SU-DHL-6 (cell line): ENCODE data around the gene HOXD4.

Experiments
- EZH2phosphoT487 ChIP-seq: fragments of 200-600 bp; sonication (generic), shearing (Covaris generic); conservative IDR thresholded peaks from 2 replicates; pipeline ENCODE4 v1.6.1; 2018; ENCODE audit warnings: mild to moderate bottlenecking, antibody characterized with exemption, low read length, moderate library complexity, mixed read lengths
- TF ChIP-seq, protein P1 (sequence below): fragments of 200-600 bp; sonication (generic); IDR thresholded peaks from one replicate; pipeline ENCODE4 v1.5.1; 2017; ENCODE audit warnings: antibody characterized with exemption, mild to moderate bottlenecking, low read length, moderate library complexity; ENCODE audit not compliant: insufficient read depth, poor library complexity, severe bottlenecking

DNA sequence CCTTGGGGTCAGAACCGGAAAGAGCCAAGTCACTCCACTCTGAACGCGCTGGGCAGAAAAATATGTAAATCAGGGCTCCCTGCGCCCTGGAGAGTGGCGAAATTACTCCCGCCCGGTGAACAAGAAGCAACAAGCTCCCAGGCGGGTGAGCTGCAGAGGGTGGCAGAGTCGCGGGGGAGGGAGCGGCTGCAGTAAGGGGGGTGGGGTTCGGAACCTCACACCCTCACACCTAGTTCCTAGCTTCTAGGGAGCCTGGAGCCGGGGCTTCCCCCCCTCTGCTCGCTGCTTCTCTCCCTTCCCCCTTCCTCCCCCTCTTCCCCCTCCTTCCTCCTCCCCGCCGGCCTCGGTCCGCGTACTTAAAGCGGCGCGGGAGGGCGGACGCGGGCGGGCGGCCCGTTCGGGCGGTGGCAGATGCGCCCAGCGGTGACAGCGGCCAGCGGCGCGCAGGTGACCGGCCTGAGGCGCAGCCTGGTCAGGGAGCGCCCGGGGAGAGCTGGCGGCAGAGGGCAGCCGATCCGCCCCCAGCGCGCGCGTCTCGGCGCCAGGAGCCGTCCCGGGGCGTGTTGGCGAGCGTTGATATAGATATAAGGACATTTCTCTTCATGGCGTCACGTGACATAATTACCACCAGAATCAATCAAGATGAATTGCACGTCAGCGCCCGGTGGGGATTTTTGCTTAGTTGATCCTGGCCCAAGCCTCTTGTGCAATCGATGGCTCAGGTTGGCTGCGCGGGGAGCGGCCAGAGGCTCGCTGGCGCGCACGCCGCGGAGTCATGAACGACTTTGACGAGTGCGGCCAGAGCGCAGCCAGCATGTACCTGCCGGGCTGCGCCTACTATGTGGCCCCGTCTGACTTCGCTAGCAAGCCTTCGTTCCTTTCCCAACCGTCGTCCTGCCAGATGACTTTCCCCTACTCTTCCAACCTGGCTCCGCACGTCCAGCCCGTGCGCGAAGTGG lies 44.5 kb upstream of the HOXD4 start, which contains the start of gene HOXD11:
- no peak for TF ChIP-seq EZH2phosphoT487
- TF ChIP-seq, protein P1, sequence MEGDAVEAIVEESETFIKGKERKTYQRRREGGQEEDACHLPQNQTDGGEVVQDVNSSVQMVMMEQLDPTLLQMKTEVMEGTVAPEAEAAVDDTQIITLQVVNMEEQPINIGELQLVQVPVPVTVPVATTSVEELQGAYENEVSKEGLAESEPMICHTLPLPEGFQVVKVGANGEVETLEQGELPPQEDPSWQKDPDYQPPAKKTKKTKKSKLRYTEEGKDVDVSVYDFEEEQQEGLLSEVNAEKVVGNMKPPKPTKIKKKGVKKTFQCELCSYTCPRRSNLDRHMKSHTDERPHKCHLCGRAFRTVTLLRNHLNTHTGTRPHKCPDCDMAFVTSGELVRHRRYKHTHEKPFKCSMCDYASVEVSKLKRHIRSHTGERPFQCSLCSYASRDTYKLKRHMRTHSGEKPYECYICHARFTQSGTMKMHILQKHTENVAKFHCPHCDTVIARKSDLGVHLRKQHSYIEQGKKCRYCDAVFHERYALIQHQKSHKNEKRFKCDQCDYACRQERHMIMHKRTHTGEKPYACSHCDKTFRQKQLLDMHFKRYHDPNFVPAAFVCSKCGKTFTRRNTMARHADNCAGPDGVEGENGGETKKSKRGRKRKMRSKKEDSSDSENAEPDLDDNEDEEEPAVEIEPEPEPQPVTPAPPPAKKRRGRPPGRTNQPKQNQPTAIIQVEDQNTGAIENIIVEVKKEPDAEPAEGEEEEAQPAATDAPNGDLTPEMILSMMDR, result no peak
